OCI-LY7 (cell line): ENCODE measurements around the gene MS4A15. TPM values are rescaled to one million over a fixed set of nuclear protein-coding genes. Genes with fewer than 3 reads are reported as not detected.

Experiments used
- Bru-seq: library from RNA; stranded (reverse); fragments of 400-500 nt; gene quantifications from one replicate; lab custom pipeline; 2021; lab: Mats Ljungman, UMichigan
- BruChase-seq, 2 experiments: library from RNA; stranded (reverse); fragments of 400-500 nt; gene quantifications; one replicate each; lab custom pipeline; 2021; lab: Mats Ljungman, UMichigan
- BruUV-seq: library from RNA; stranded (reverse); fragments of 400-500 nt; replicated peaks from 2 replicates; lab custom pipeline; 2021; lab: Mats Ljungman, UMichigan
- CTCF ChIA-PET: fragments of 300-600 bp; sonication (Branson Sonifier 250); formaldehyde crosslinking; loops from one replicate; lab custom pipeline; 2022; ENCODE audit warnings: antibody characterized with exemption; ENCODE audit not compliant: unreplicated experiment; lab: Charles Lee
- POLR2A ChIA-PET: fragments of 300-600 bp; sonication (Branson Sonifier 250); formaldehyde crosslinking; loops from one replicate; lab custom pipeline; 2022; ENCODE audit warnings: antibody characterized with exemption; lab: Charles Lee
- DNase-seq: peaks from one replicate; pipeline ENCODE4 v3.0.0-alpha.2; 2015; ENCODE audit warnings: low spot score
- H2AFZ ChIP-seq: fragments of 200-600 bp; sonication (generic), shearing (Covaris generic); 2 replicates; pipeline ENCODE4 v1.6.1; 2014; ENCODE audit warnings: mild to moderate bottlenecking, antibody characterized with exemption, low read length, moderate library complexity
- H3K27ac ChIP-seq: fragments of 200-600 bp; sonication (generic); 2 replicates; pipeline ENCODE4 v1.5.1; 2014; ENCODE audit warnings: mixed run types, low read depth, mild to moderate bottlenecking, moderate library complexity, low read length, inconsistent platforms; ENCODE audit not compliant: poor library complexity, severe bottlenecking
- H3K36me3 ChIP-seq: fragments of 200-600 bp; sonication (generic); 2 replicates; pipeline ENCODE4 v1.6.1; 2014; ENCODE audit warnings: mild to moderate bottlenecking, antibody characterized with exemption, low read length, moderate library complexity, mixed read lengths; ENCODE audit not compliant: insufficient read depth
- H3K4me1 ChIP-seq: fragments of 200-600 bp; sonication (generic); 2 replicates; pipeline ENCODE4 v1.5.1; 2014; ENCODE audit warnings: mild to moderate bottlenecking, low read length; ENCODE audit not compliant: insufficient read depth, poor library complexity, severe bottlenecking
- H3K4me2 ChIP-seq: fragments of 200-600 bp; sonication (generic); 2 replicates; pipeline ENCODE4 v1.6.1; 2014; ENCODE audit warnings: mild to moderate bottlenecking, low read length
- H3K4me3 ChIP-seq: fragments of 200-600 bp; sonication (generic); 2 replicates; pipeline ENCODE4 v1.5.1; 2014; ENCODE audit warnings: mild to moderate bottlenecking, low read depth, low read length; ENCODE audit not compliant: poor library complexity, severe bottlenecking
- H3K79me2 ChIP-seq: fragments of 200-600 bp; sonication (generic); 2 replicates; pipeline ENCODE4 v1.6.1; 2016; ENCODE audit warnings: low read depth, mild to moderate bottlenecking, low read length, moderate library complexity, mixed read lengths; ENCODE audit not compliant: insufficient read depth
- H3K9me2 ChIP-seq: fragments of 200-600 bp; sonication (generic); 2 replicates; pipeline ENCODE4 v1.6.1; 2016; ENCODE audit warnings: mild to moderate bottlenecking, low read length, mixed read lengths; ENCODE audit not compliant: insufficient read depth
- H3K9me3 ChIP-seq: fragments of 200-600 bp; sonication (generic); 2 replicates; pipeline ENCODE4 v1.6.1; 2014; ENCODE audit warnings: mild to moderate bottlenecking, mixed run types, low read length, mixed read lengths
- H4K20me1 ChIP-seq: fragments of 200-600 bp; sonication (generic); 2 replicates; pipeline ENCODE4 v1.6.1; 2014; ENCODE audit warnings: mild to moderate bottlenecking, antibody characterized with exemption, low read length, moderate library complexity, mixed read lengths; ENCODE audit not compliant: insufficient read depth
- EZH2phosphoT487 ChIP-seq: fragments of 200-600 bp; sonication (generic); IDR thresholded peaks from 2 replicates; pipeline ENCODE4 v1.6.1; 2018; ENCODE audit warnings: low read depth, borderline replicate concordance, mild to moderate bottlenecking, mixed run types, antibody characterized with exemption, low read length, moderate library complexity, mixed read lengths
- intact Hi-C: fragments of 100-400 bp; cut with micrococcal nuclease; formaldehyde crosslinking; loops from one replicate; pipeline ENCODE4 v1.10.0; 2022; ENCODE audit not compliant: unreplicated experiment
- long read RNA-seq: library from polyadenylated mRNA; stranded (forward); transcript quantifications from one replicate; pipeline ENCODE4 v2.0.0, GENCODE V29; 2022
- total RNA-seq, 2 experiments: library from RNA; depleted of rRNA in 1 of 2; stranded (reverse); fragments of >200 nt in 1 of 2; shearing (Covaris generic) in 1 of 2; gene quantifications; 2 replicates each; pipeline ENCODE4 v1.2.3, GENCODE V29; 2014 to 2022
- TF ChIP-seq, protein P1 (sequence below): fragments of 200-600 bp; sonication (generic); conservative IDR thresholded peaks from 2 replicates; pipeline ENCODE4 v1.5.1; 2014; ENCODE audit warnings: mild to moderate bottlenecking, antibody characterized with exemption, low read length, moderate library complexity, mixed read lengths

Gene MS4A15, protein sequence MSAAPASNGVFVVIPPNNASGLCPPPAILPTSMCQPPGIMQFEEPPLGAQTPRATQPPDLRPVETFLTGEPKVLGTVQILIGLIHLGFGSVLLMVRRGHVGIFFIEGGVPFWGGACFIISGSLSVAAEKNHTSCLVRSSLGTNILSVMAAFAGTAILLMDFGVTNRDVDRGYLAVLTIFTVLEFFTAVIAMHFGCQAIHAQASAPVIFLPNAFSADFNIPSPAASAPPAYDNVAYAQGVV
- total RNA-seq (2014; rRNA removed; shearing (Covaris generic)) (not detected in 2 replicates), total RNA-seq (2022) (not detected in 2 replicates), Bru-seq, nascent RNA (not detected), BruChase-seq, experiment 1, labeled RNA remaining after a 6-hour chase (not detected), BruChase-seq, experiment 2, labeled RNA remaining after a 2-hour chase (not detected)
- long read RNA-seq, result 0 reads

DNA sequence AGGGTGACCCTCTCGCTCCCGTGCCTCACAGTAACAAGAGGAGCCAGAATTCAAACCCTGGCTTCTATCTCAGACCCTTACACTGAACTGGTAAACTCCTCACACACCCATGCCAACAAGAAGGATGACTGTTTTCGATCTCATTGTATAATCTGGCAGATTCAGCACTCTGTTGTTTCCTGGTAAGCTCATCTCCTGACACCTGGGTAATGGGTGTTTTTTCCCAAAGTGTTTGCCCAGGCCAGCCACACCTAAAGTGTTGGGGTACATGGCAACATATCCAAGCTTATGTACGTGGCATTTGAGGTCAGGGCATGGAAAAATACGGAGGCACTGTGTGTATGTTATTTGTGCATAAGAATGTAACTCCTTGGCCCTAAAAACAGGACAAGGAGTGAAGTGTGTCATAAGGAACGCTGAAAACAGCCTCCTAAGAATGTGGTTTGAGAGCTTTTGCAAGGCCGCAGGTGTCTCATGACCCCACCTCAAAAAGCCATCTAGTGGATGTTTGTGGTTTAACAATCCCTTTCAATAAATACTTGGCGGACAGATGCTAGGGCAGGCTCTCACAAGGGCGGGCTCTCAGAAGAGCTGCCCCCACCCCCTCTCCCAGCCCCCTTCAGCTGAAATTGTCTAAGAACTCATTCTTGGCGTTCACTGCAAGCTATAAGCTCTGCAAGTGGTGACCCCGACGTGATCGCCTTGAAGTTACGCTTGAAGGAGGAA is at the start of gene MS4A15:
MS4A15 (plus strand) TSS at position 561 of the 726 bp plus-strand sequence. CDS start 6,867 bp downstream, outside the sequence.
- CTCF ChIA-PET, result no interaction called here
- DNase-seq, result peak; percentile 50
- H3K4me3 ChIP-seq, result no peak within 1 kb of the TSS
- BruUV-seq, result no TSS peak
- no peaks in the 10 kb centered on the region for H3K4me1 ChIP-seq
- no peak within 1 kb of the TSS for H3K27ac ChIP-seq
- H4K20me1 ChIP-seq, result no peaks in the 10 kb centered on the region
- H3K9me2 ChIP-seq, result no peaks in the 10 kb centered on the region
- TF ChIP-seq, protein P1, sequence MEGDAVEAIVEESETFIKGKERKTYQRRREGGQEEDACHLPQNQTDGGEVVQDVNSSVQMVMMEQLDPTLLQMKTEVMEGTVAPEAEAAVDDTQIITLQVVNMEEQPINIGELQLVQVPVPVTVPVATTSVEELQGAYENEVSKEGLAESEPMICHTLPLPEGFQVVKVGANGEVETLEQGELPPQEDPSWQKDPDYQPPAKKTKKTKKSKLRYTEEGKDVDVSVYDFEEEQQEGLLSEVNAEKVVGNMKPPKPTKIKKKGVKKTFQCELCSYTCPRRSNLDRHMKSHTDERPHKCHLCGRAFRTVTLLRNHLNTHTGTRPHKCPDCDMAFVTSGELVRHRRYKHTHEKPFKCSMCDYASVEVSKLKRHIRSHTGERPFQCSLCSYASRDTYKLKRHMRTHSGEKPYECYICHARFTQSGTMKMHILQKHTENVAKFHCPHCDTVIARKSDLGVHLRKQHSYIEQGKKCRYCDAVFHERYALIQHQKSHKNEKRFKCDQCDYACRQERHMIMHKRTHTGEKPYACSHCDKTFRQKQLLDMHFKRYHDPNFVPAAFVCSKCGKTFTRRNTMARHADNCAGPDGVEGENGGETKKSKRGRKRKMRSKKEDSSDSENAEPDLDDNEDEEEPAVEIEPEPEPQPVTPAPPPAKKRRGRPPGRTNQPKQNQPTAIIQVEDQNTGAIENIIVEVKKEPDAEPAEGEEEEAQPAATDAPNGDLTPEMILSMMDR, result peak; percentile 75
- no peak for TF ChIP-seq EZH2phosphoT487
- POLR2A ChIA-PET, result interaction anchor here (1.2 kb wide), 1 partner anchor 9 kb away, joined by 5 read pairs; no protein-coding TSS in a partner anchor
- no peaks in the 10 kb centered on the region for H3K79me2 ChIP-seq
- no peak within 1 kb of the TSS for H2AFZ ChIP-seq
- H3K4me2 ChIP-seq, result no peak within 1 kb of the TSS
- H3K36me3 ChIP-seq, result no peaks in the 10 kb centered on the region
- intact Hi-C loops, result loop anchor here (1.0 to 10.0 kb wide), 2 partner anchors 412 to 491 kb away; no protein-coding TSS in a partner anchor
- H3K9me3 ChIP-seq, result no peaks in the 10 kb centered on the region

DNA sequence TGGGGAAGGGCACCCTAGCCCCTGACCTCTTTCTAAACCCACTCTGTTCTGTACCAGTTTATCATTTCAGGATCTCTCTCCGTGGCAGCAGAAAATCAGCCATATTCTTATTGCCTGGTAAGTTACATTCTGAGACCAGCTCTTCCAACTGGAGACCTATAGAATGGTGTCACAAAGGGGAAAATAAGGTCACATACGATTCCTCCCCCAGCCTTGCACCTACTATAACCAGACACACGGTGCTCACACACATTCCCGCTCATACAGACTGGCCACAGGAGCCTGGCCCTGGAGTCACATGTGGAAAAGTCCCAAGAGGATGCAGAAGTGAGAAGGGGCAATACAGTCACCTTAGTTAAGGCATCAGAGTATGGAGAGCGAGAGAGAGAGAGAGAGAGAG is 49.7 kb upstream of the MS4A15 start:
- POLR2A ChIA-PET, result interaction anchor here (0.6 to 0.9 kb wide), 4 partner anchors 26 to 418 kb away, joined by 3 to 6 read pairs (median 4); no protein-coding TSS in a partner anchor

DNA sequence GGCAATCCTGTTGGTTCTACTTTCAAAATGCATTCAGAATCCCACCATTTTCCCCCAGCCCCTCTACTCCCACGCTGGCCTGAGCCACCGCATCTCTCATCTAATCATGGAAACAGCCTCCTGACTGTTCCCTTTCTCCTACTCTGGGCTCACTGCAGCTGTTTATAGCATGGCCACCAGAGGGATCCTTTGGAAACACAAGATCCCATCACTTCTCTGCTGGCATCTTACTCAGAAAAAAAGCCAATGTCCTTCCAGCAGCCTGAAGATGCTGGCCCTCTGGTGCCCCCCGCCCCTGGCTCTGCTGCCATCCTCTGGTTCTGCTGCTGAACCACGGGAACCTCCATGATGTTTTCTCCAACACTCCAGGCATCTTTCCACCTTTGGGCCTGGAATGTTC is 46.2 kb upstream of the MS4A15 start:
- DNase-seq, result no peak
- Histone ChIP-seq H3K4me2 (no peak overlapping the region), H2AFZ (no peak overlapping the region), H3K4me3 (no peak overlapping the region), H3K9me3 (no peaks in the 10 kb centered on the region), H3K4me1 (no peaks in the 10 kb centered on the region), H3K36me3 (no peaks in the 10 kb centered on the region), H4K20me1 (no peaks in the 10 kb centered on the region), H3K79me2 (no peaks in the 10 kb centered on the region), H3K27ac (no peak overlapping the region), H3K9me2 (no peaks in the 10 kb centered on the region)
- CTCF ChIA-PET, result no interaction called here
- POLR2A ChIA-PET, result no interaction called here
- intact Hi-C loops, result no loop called here
- no peak for TF ChIP-seq EZH2phosphoT487
- TF ChIP-seq, protein P1, result no peak
- BruUV-seq, result no TSS peak

More for the DNA sequence above, 49.7 kb upstream of the MS4A15 start:
- CTCF ChIA-PET, result no interaction called here
- Histone ChIP-seq H3K9me2 (no peaks in the 10 kb centered on the region), H3K9me3 (no peaks in the 10 kb centered on the region), H3K79me2 (no peaks in the 10 kb centered on the region), H3K4me1 (no peaks in the 10 kb centered on the region), H3K36me3 (no peaks in the 10 kb centered on the region), H3K27ac (no peak overlapping the region), H3K4me3 (no peak overlapping the region), H3K4me2 (no peak overlapping the region), H4K20me1 (no peaks in the 10 kb centered on the region), H2AFZ (no peak overlapping the region)
- DNase-seq, result no peak
- intact Hi-C loops, result no loop called here
- BruUV-seq, result no TSS peak
- TF ChIP-seq EZH2phosphoT487, result no peak
